ENCODE measurements around the gene MAML3. TPM values are rescaled to one million over a fixed set of nuclear protein-coding genes. Genes with fewer than 3 reads are reported as not detected.

Gene MAML3
- total RNA-seq, 2 donors from 2014 or later = 29.2 to 32.2 TPM

GRCh38 chr4:139869810-139870209 lies 284.2 kb downstream of the MAML3 start:
- peaks cover 12% of the 10 kb centered on the region for H3K36me3 ChIP-seq (ENCODE audit: control insufficient read depth, insufficient read depth, low read length)
- no peaks in the 10 kb centered on the region for H3K27me3 Mint-ChIP-seq (ENCODE audit: insufficient read depth)
- H3K27me3 ChIP-seq (ENCODE audit: control insufficient read depth, insufficient read depth, low read length, poor library complexity, severe bottlenecking) = no peaks in the 10 kb centered on the region
- H3K4me3 Mint-ChIP-seq = no peak overlapping the region
- H3K4me3 ChIP-seq (ENCODE audit: low read length) = no peak overlapping the region
- H3K27ac Mint-ChIP-seq = no peak overlapping the region
- no peak for DNase-seq
- no peak overlapping the region for H3K27ac ChIP-seq (ENCODE audit: low read depth, low read length)
- peaks cover 10% of the 10 kb centered on the region for H3K9me3 Mint-ChIP-seq
- peaks cover 10% of the 10 kb centered on the region for H3K9me3 ChIP-seq (ENCODE audit: control insufficient read depth, low read length)
- peaks cover 7% of the 10 kb centered on the region for H3K4me1 ChIP-seq (ENCODE audit: control insufficient read depth, insufficient read depth, low read length)
- no peak for TF ChIP-seq CTCF (conservative IDR thresholded peaks at IDR 0.05)
- peaks cover 25% of the 10 kb centered on the region for H3K4me1 Mint-ChIP-seq
- H3K36me3 Mint-ChIP-seq (ENCODE audit: low read depth) = peaks cover 17% of the 10 kb centered on the region
- WGBS, 2 experiments (ENCODE audit: insufficient coverage in 1 of 2, insufficient read length in 1 of 2) = 93 to 96% methylated on average over 4 of the region's 4 CpGs
- no peak overlapping the region for H3K9ac ChIP-seq (ENCODE audit: extremely low read depth, low read length, poor library complexity, severe bottlenecking)

- Mint-ChIP-seq H3K36me3 (ENCODE audit: low read depth) (no peaks in the 10 kb centered on the region), H3K4me1 (peaks cover 23% of the 10 kb centered on the region), H3K27ac (peak overlapping the region; percentile 39), H3K9me3 (no peaks in the 10 kb centered on the region), H3K27me3 (ENCODE audit: insufficient read depth) (no peaks in the 10 kb centered on the region), H3K4me3 (no peak overlapping the region)
- no peak for TF ChIP-seq CTCF (conservative IDR thresholded peaks at IDR 0.05)
- 86 to 90% methylated on average over 4 to 13 of the region's 13 CpGs for WGBS, 2 experiments (ENCODE audit: insufficient coverage in 1 of 2, insufficient read length in 1 of 2)
- Histone ChIP-seq H3K27ac (ENCODE audit: low read depth, low read length) (no peak overlapping the region), H3K9me3 (ENCODE audit: control insufficient read depth, low read length) (no peaks in the 10 kb centered on the region), H3K4me1 (ENCODE audit: control insufficient read depth, insufficient read depth, low read length) (peaks cover 2% of the 10 kb centered on the region), H3K27me3 (ENCODE audit: control insufficient read depth, insufficient read depth, low read length, poor library complexity, severe bottlenecking) (no peaks in the 10 kb centered on the region), H3K36me3 (ENCODE audit: control insufficient read depth, insufficient read depth, low read length) (peaks cover 7% of the 10 kb centered on the region), H3K9ac (ENCODE audit: extremely low read depth, low read length, poor library complexity, severe bottlenecking) (no peak overlapping the region), H3K4me3 (ENCODE audit: low read length) (no peak overlapping the region)
- DNase-seq = no peak
These were observed 287.6 kb downstream of the MAML3 start for GRCh38 chr4:139866276-139866962.

GRCh38 chr4:139865537-139865936 lies 288.4 kb downstream of the MAML3 start:
- no peaks in the 10 kb centered on the region for H3K27me3 ChIP-seq (ENCODE audit: control insufficient read depth, insufficient read depth, low read length, poor library complexity, severe bottlenecking)
- no peak overlapping the region for H3K27ac Mint-ChIP-seq
- H3K36me3 Mint-ChIP-seq (ENCODE audit: low read depth) = no peaks in the 10 kb centered on the region
- no peak overlapping the region for H3K27ac ChIP-seq (ENCODE audit: low read depth, low read length)
- no peak overlapping the region for H3K4me3 ChIP-seq (ENCODE audit: low read length)
- no peaks in the 10 kb centered on the region for H3K9me3 Mint-ChIP-seq
- no peaks in the 10 kb centered on the region for H3K27me3 Mint-ChIP-seq (ENCODE audit: insufficient read depth)
- WGBS, 2 experiments (ENCODE audit: insufficient coverage in 1 of 2, insufficient read length in 1 of 2) = 92 to 93% methylated on average over 3 to 5 of the region's 5 CpGs
- TF ChIP-seq CTCF (conservative IDR thresholded peaks at IDR 0.05) = no peak
- no peak overlapping the region for H3K9ac ChIP-seq (ENCODE audit: extremely low read depth, low read length, poor library complexity, severe bottlenecking)
- DNase-seq = no peak
- peaks cover 7% of the 10 kb centered on the region for H3K36me3 ChIP-seq (ENCODE audit: control insufficient read depth, insufficient read depth, low read length)
- peaks cover 21% of the 10 kb centered on the region for H3K4me1 Mint-ChIP-seq
- no peak overlapping the region for H3K4me3 Mint-ChIP-seq
- no peaks in the 10 kb centered on the region for H3K9me3 ChIP-seq (ENCODE audit: control insufficient read depth, low read length)
- peaks cover 2% of the 10 kb centered on the region for H3K4me1 ChIP-seq (ENCODE audit: control insufficient read depth, insufficient read depth, low read length)
